Measurements from ENCODE around the gene STK36.

STK36 gene

GRCh38 chr2:218671654-218672566, at the start of gene STK36, which contains the start of gene RNF25:
Gene STK36 (plus strand): TSS chr2:218672086. CDS start chr2:218672830, 744 bp downstream.
Gene RNF25 (minus strand): TSS chr2:218672002. CDS start chr2:218671970, 32 bp downstream.
- DNase-seq (ENCODE audit: low read depth in 2 of 2), result peak; percentile 69 to 70

GRCh38 chr2:218622606-218623365, 49.1 kb upstream of the STK36 start:
- DNase-seq (ENCODE audit: low read depth in 2 of 2), result no peak

- no peak for DNase-seq (ENCODE audit: low read depth in 2 of 2)
Measured at GRCh38 chr2:218623366-218623705, 48.5 kb upstream of the STK36 start.

GRCh38 chr2:218626369-218626768, 45.5 kb upstream of the STK36 start:
- DNase-seq (ENCODE audit: low read depth in 2 of 2), result no peak

GRCh38 chr2:218627939-218628338, 43.9 kb upstream of the STK36 start:
- no peak for DNase-seq (ENCODE audit: low read depth in 2 of 2)

- no peak for DNase-seq (ENCODE audit: low read depth in 2 of 2)
Measured at GRCh38 chr2:218631837-218632236, 40.0 kb upstream of the STK36 start.

- DNase-seq (ENCODE audit: low read depth in 2 of 2), result no peak
Measured at GRCh38 chr2:218635719-218636118, 36.2 kb upstream of the STK36 start.

- DNase-seq (ENCODE audit: low read depth in 2 of 2), result no peak
Measured at GRCh38 chr2:218638372-218638771, 33.5 kb upstream of the STK36 start.

GRCh38 chr2:218642121-218642656, 29.7 kb upstream of the STK36 start:
- no peak for DNase-seq (ENCODE audit: low read depth in 2 of 2)

GRCh38 chr2:218642786-218643185, 29.1 kb upstream of the STK36 start:
- no peak for DNase-seq (ENCODE audit: low read depth in 2 of 2)

- no peak for DNase-seq (ENCODE audit: low read depth in 2 of 2)
Measured at GRCh38 chr2:218643751-218644310, 28.1 kb upstream of the STK36 start.

- no peak for DNase-seq (ENCODE audit: low read depth in 2 of 2)
Measured at GRCh38 chr2:218644721-218645120, 27.2 kb upstream of the STK36 start.

GRCh38 chr2:218645126-218645525, 26.8 kb upstream of the STK36 start:
- DNase-seq (ENCODE audit: low read depth in 2 of 2), result no peak

GRCh38 chr2:218648088-218648786, 23.6 kb upstream of the STK36 start:
- peak in 1 of 2 donors; percentile 20 for DNase-seq (ENCODE audit: low read depth in 2 of 2)

- no peak for DNase-seq (ENCODE audit: low read depth in 2 of 2)
Measured at GRCh38 chr2:218648787-218649100, 23.1 kb upstream of the STK36 start.

- DNase-seq (ENCODE audit: low read depth in 2 of 2), result no peak
Measured at GRCh38 chr2:218655751-218656150, 16.1 kb upstream of the STK36 start.

- DNase-seq (ENCODE audit: low read depth in 2 of 2), result peak in 1 of 2 donors; percentile 32
Measured at GRCh38 chr2:218658671-218659257, 13.1 kb upstream of the STK36 start.

GRCh38 chr2:218659258-218659987, 12.5 kb upstream of the STK36 start, which contains the start of the genes BCS1L and ZNF142:
Gene BCS1L (plus strand): TSS chr2:218659683. CDS start chr2:218660988, 1,305 bp downstream.
Gene ZNF142 (minus strand): TSS chr2:218659623. CDS start chr2:218656429, 3,194 bp downstream.
- peak; percentile 92 to 93 for DNase-seq (ENCODE audit: low read depth in 2 of 2)

- DNase-seq (ENCODE audit: low read depth in 2 of 2), result no peak
Measured at GRCh38 chr2:218659988-218660358, 11.9 kb upstream of the STK36 start.

- DNase-seq (ENCODE audit: low read depth in 2 of 2), result no peak
Measured at GRCh38 chr2:218662377-218662776, 9.5 kb upstream of the STK36 start.
